IMR-90 (cell line): ENCODE measurements around the gene GJD2.
A peak's percentile ranks its signal among the peaks of the same experiment; 100 is the strongest.

Experiments
- BHLHE40 ChIP-seq: fragments of 150-350 bp; IDR thresholded peaks from 2 replicates; pipeline ENCODE4 v1.6.1; 2016; ENCODE audit warnings: mild to moderate bottlenecking, low read depth, low read length
- CTCF ChIP-seq: conservative IDR thresholded peaks from 2 replicates; pipeline ENCODE4 v1.5.1; 2012; ENCODE audit warnings: mild to moderate bottlenecking, low read depth, low read length, improper control_type of control experiment
- FOS ChIP-seq: fragments of 150-350 bp; IDR thresholded peaks from 2 replicates; pipeline ENCODE4 v1.6.1; 2016; ENCODE audit warnings: low read depth, low read length
- MAFK ChIP-seq: IDR thresholded peaks from 2 replicates; pipeline ENCODE4 v1.6.1; 2012; ENCODE audit warnings: low read depth, low read length, improper control_type of control experiment
- MXI1 ChIP-seq: IDR thresholded peaks from 2 replicates; pipeline ENCODE4 v1.6.1; 2012; ENCODE audit warnings: low read depth, mild to moderate bottlenecking, low read length, moderate library complexity, borderline replicate concordance
- POLR2A ChIP-seq: IDR thresholded peaks from 2 replicates; pipeline ENCODE4 v1.6.1; 2012; ENCODE audit warnings: mild to moderate bottlenecking, low read depth, low read length
- RAD21 ChIP-seq: IDR thresholded peaks from 2 replicates; pipeline ENCODE4 v1.6.1; 2012; ENCODE audit warnings: low read length, improper control_type of control experiment
- RCOR1 ChIP-seq: IDR thresholded peaks from 2 replicates; pipeline ENCODE4 v1.6.1; 2012; ENCODE audit warnings: mild to moderate bottlenecking, low read length, improper control_type of control experiment; ENCODE audit not compliant: insufficient replicate concordance
- RFX5 ChIP-seq: IDR thresholded peaks from 2 replicates; pipeline ENCODE4 v1.8.0; 2012; ENCODE audit warnings: low read depth, mild to moderate bottlenecking, low read length, moderate library complexity
- SMC3 ChIP-seq: fragments of 150-350 bp; IDR thresholded peaks from 2 replicates; pipeline ENCODE4 v1.6.1; 2016; ENCODE audit warnings: low read depth, mild to moderate bottlenecking, antibody characterized with exemption, low read length, moderate library complexity
- USF2 ChIP-seq: fragments of 150-350 bp; IDR thresholded peaks from 2 replicates; pipeline ENCODE4 v1.6.1; 2017; ENCODE audit warnings: mild to moderate bottlenecking, antibody characterized with exemption, low read length, low read depth

GRCh38 chr15:34795267-34796081 is 40.7 kb upstream of the GJD2 start, which contains the start of gene ACTC1:
- TF ChIP-seq RAD21 (peak; percentile 49), POLR2A (no peak), CTCF (peak; percentile 39; the same call in 1 of the 2 replicates), MXI1 (no peak), RFX5 (no peak), USF2 (no peak), FOS (peak; percentile 76), SMC3 (peak; percentile 40), BHLHE40 (no peak), RCOR1 (no peak), MAFK (no peak)
